Activated T-cell treated with anti-CD3 and anti-CD28 coated beads, Interleukin-2, amount 50 U/mL, for 72 hours (primary cell): ENCODE results near the gene PTGFRN. TPM values are rescaled to one million over a fixed set of nuclear protein-coding genes. Genes with fewer than 3 reads are reported as not detected.
A peak's percentile ranks its signal among the peaks of the same experiment; 100 is the strongest.

Experiments
- ATAC-seq, 2 donors: fragments of 150-1000 bp; cut with Tn5 transposase; replicated peaks in 1 of 2; 2 replicates each; pipeline ENCODE4 v1.10.0; 2021; ENCODE audit warnings: moderate library complexity in 2 of 2, mild to moderate bottlenecking in 1 of 2
- DNase-seq, 2 donors: peaks; one replicate each; pipeline ENCODE4 v3.0.0; 2021 to 2022; ENCODE audit warnings: mixed read lengths in 1 of 2
- H3K27ac Mint-ChIP-seq: one replicate; pipeline ENCODE4 v1.8.0; 2022; ENCODE audit warnings: mild to moderate bottlenecking, moderate library complexity, mixed read lengths
- H3K27me3 Mint-ChIP-seq: one replicate; pipeline ENCODE4 v1.8.0; 2022; ENCODE audit warnings: low read depth, mixed read lengths
- H3K36me3 Mint-ChIP-seq, 2 donors: one replicate each; pipeline ENCODE4 v1.8.0; 2022; ENCODE audit warnings: mixed read lengths in 2 of 2, mild to moderate bottlenecking in 1 of 2; ENCODE audit not compliant: insufficient read depth in 2 of 2
- H3K4me1 Mint-ChIP-seq: one replicate; pipeline ENCODE4 v1.8.0; 2022; ENCODE audit warnings: low read depth, mixed read lengths
- H3K4me3 Mint-ChIP-seq, 2 donors: one replicate each; pipeline ENCODE4 v1.8.0; 2022; ENCODE audit warnings: mild to moderate bottlenecking in 2 of 2, mixed read lengths in 2 of 2, moderate library complexity in 2 of 2
- H3K9me3 Mint-ChIP-seq, 2 donors: one replicate each; pipeline ENCODE4 v1.8.0; 2022; ENCODE audit warnings: mixed read lengths in 2 of 2
- total RNA-seq, 2 donors: library from RNA; stranded (reverse); gene quantifications; one replicate each; pipeline ENCODE4 v1.2.3, GENCODE V29; 2022

PTGFRN gene
- total RNA-seq, 2 donors from 2014 or later, result 14.0 to 14.8 TPM

DNA sequence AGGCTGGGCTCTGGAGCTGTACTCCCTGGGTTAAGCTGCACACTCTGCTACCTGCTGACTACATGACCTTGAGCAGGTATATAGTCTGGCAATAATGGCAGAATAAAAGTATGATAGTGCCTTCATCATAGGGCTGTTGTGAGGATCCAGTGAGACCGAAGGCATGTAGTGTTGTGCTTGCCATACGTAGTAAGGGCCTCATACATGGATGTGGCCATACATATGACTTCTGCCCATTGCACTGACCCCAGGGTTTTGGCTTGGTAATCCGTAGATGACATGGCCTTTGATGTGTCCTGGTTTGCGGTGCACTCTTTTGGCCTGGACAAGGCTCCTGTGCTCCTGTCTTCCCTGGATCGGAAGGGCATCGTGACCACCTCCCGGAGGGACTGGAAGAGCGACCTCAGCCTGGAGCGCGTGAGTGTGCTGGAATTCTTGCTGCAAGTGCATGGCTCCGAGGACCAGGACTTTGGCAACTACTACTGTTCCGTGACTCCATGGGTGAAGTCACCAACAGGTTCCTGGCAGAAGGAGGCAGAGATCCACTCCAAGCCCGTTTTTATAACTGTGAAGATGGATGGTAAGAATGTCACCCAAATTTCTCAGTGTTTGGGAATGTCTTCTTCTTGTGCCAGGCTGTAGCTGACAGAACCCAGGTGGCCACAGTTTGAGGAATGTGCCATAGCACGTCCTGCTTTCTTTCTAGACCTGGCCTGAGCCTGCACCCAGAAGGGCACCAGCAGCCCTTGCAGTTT is 74.9 kb downstream of the PTGFRN start:
- ATAC-seq (no peak), DNase-seq (no peak)
- H3K36me3 Mint-ChIP-seq, result peaks cover 0 to 3% of the 10 kb centered on the region in 2 donors
- peaks cover 42% of the 10 kb centered on the region for H3K4me1 Mint-ChIP-seq
- no peaks in the 10 kb centered on the region for H3K9me3 Mint-ChIP-seq
- H3K27me3 Mint-ChIP-seq, result no peaks in the 10 kb centered on the region
- H3K4me3 Mint-ChIP-seq, result no peak overlapping the region
- H3K27ac Mint-ChIP-seq, result no peak overlapping the region

DNA sequence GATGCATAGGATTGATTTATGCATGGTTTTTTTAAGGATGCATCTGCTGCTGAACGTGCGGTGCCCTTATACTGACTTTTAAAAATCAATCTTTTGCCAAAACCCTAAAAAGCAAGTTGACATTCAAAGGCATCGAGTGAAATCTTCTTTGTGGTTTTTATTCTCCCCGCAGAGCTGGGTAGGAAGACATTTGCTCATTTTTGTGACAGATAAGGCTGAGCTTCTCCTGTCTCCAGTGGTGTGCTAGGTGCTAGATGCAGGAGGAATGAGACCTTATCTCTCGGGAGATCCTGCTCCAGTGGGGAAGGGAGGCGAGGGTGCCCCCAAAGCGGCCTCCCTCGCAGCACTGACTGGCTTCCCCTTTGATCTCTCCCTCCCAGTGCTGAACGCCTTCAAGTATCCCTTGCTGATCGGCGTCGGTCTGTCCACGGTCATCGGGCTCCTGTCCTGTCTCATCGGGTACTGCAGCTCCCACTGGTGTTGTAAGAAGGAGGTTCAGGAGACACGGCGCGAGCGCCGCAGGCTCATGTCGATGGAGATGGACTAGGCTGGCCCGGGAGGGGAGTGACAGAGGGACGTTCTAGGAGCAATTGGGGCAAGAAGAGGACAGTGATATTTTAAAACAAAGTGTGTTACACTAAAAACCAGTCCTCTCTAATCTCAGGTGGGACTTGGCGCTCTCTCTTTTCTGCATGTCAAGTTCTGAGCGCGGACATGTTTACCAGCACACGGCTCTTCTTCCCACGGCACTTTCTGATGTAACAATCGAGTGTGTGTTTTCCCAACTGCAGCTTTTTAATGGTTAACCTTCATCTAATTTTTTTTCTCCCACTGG is 76.9 kb downstream of the PTGFRN start:
- peak overlapping the region; percentile 62 for H3K27ac Mint-ChIP-seq
- no peaks in the 10 kb centered on the region for H3K27me3 Mint-ChIP-seq
- no peaks in the 10 kb centered on the region for H3K9me3 Mint-ChIP-seq
- peaks cover 0 to 4% of the 10 kb centered on the region in 2 donors for H3K36me3 Mint-ChIP-seq
- ATAC-seq, result peak; percentile 46 to 62
- H3K4me1 Mint-ChIP-seq, result peaks cover 55% of the 10 kb centered on the region
- H3K4me3 Mint-ChIP-seq, result peak overlapping the region; percentile 79 to 91
- DNase-seq, result peak; percentile 32 to 52

DNA sequence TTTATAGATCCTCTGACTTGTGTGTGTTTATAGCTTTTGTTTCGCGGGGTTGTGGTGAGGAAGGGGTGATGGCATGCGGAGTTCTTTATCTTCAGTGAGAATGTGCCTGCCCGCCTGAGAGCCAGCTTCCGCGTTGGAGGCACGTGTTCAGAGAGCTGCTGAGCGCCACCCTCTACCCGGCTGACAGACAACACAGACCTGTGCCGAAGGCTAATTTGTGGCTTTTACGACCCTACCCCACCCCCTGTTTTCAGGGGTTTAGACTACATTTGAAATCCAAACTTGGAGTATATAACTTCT is 77.5 kb downstream of the PTGFRN start:
- Mint-ChIP-seq H3K4me1 (peaks cover 60% of the 10 kb centered on the region), H3K27ac (peak overlapping the region; percentile 62), H3K27me3 (no peaks in the 10 kb centered on the region), H3K36me3 (peaks cover 0 to 5% of the 10 kb centered on the region in 2 donors), H3K4me3 (peak overlapping the region; percentile 79 to 91), H3K9me3 (no peaks in the 10 kb centered on the region)
- ATAC-seq, result peak; percentile 76 to 83
- DNase-seq, result peak; percentile 68 to 69

DNA sequence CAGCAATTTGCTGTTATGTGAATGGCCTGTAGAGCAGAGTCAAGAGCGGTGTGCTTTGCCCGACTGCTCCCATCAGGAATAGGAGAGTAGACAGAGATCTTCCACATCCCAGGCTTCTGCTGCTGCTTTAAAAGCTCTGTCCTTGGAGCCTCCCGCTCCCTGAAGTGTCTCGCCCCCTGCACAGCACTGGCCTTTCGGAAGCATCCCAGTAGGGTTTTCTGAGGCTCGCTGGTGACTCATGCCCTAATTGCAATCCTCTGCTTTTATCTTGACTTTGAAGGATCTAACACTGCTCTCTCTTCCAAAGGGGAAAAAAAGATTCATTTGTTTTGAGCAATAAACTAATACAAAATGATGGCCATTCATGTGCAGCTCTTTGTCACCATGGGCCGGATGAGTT is 78.5 kb downstream of the PTGFRN start:
- peaks cover 0 to 2% of the 10 kb centered on the region in 2 donors for H3K9me3 Mint-ChIP-seq
- H3K4me3 Mint-ChIP-seq, result no peak overlapping the region
- H3K27ac Mint-ChIP-seq, result no peak overlapping the region
- H3K36me3 Mint-ChIP-seq, result peaks cover 0 to 6% of the 10 kb centered on the region in 2 donors
- DNase-seq (no peak), ATAC-seq (no peak)
- no peaks in the 10 kb centered on the region for H3K27me3 Mint-ChIP-seq
- peaks cover 62% of the 10 kb centered on the region for H3K4me1 Mint-ChIP-seq

DNA sequence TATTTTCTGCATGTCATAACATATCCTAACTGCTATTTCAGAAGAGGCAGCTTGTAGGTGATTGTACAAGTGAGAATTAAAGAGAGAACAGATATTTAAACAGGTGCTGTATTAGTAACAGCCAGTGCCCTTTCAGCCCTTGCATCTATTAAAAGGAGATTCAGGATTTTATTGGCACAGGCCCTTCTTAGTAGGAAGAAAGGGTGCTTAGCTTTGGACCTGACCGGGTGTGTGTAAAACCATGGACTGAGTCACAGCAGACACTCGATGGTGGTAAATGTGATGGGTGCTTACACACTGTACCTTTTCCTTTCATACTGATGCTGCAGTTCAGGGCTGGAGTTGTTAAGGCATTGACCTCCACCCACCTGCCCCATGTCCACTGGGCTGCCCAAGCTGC is 79.2 kb downstream of the PTGFRN start:
- H3K27ac Mint-ChIP-seq, result no peak overlapping the region
- H3K4me3 Mint-ChIP-seq, result no peak overlapping the region
- H3K9me3 Mint-ChIP-seq, result peaks cover 0 to 2% of the 10 kb centered on the region in 2 donors
- H3K4me1 Mint-ChIP-seq, result peaks cover 62% of the 10 kb centered on the region
- no peaks in the 10 kb centered on the region for H3K27me3 Mint-ChIP-seq
- H3K36me3 Mint-ChIP-seq, result peaks cover 0 to 6% of the 10 kb centered on the region in 2 donors
- DNase-seq, result no peak
- no peak for ATAC-seq

DNA sequence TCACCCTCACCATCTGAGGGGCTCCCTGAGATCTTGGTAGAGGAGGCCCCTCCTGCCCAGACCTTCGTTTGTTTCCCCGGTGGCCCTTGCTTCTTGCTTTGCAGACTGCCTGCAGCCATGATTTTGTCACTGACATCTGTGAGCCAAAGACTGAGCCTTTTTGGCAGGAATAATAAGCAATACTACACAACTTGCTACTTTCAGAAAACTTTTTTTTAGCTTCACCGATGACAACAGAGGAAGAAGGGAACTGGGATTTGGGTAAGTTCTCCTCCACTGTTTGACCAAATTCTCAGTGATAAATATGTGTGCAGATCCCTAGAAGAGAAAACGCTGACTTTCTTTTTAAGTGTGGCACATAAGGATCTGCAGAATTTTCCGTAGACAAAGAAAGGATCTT is 80.1 kb downstream of the PTGFRN start:
- Mint-ChIP-seq H3K4me1 (peaks cover 57% of the 10 kb centered on the region), H3K4me3 (no peak overlapping the region), H3K36me3 (peaks cover 0 to 3% of the 10 kb centered on the region in 2 donors), H3K9me3 (peaks cover 0 to 2% of the 10 kb centered on the region in 2 donors), H3K27ac (no peak overlapping the region), H3K27me3 (no peaks in the 10 kb centered on the region)
- DNase-seq (no peak), ATAC-seq (no peak)

DNA sequence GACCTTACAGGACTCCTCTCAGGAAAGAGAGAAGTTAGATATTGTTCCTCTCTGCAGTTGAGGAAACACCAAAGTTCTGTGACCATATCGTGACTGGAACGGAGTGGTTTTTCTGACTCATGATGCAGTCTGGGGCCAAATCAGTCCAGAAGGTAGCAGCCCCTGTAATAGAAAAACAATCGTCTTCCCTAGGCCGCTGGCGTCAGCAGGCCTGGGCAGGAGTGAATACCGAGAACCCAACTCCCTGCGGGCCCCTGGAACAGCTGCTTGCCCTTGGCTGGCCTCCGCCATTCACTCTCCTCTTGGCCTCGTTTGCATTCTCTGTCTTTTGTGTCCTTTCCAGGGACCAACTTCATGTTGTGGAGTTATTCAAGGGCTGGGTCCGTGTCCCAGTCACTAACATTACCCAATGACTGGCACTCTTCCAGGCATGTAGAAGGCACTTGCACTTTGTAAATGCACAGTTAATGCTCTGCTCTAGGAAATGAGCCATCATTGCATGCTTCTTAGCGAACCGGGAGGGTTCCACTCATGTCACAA is 81.0 kb downstream of the PTGFRN start:
- Mint-ChIP-seq H3K4me1 (peaks cover 57% of the 10 kb centered on the region), H3K9me3 (peaks cover 0 to 2% of the 10 kb centered on the region in 2 donors), H3K27ac (no peak overlapping the region), H3K36me3 (peaks cover 0 to 3% of the 10 kb centered on the region in 2 donors), H3K4me3 (no peak overlapping the region), H3K27me3 (no peaks in the 10 kb centered on the region)
- DNase-seq, result no peak
- no peak for ATAC-seq

DNA sequence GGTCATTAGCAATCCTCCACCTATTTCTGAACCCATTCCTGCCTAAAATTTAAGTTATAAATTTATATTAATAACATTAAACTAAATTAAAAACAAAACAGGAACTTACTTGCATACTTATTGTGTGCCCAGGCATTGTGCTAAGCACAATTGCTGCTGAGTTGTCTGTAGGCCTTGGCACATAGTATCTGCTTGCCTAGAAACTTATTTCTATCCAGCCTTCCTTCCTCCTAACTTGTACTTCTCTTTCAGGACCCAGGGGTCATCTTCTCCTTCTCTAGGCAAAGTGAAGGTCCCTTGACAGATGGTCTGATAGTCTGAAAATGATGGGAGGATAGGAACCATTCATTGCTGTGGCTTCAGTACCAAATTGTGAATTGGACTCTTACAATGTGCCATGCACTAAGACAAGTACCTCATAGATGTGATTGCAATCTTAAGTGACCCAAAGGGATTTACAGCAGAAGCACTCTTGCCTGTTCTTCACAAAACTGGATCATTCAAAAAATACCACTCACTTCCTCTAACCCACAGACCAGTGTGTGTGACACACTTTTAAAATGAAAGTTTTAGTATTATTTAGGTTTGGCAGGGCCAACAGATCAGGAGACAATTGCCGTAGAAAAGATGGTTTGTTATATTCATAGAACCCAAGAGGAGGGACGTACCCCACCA is 81.6 kb downstream of the PTGFRN start:
- H3K27me3 Mint-ChIP-seq, result no peaks in the 10 kb centered on the region
- H3K27ac Mint-ChIP-seq, result no peak overlapping the region
- H3K4me1 Mint-ChIP-seq, result peaks cover 51% of the 10 kb centered on the region
- peaks cover 0 to 2% of the 10 kb centered on the region in 2 donors for H3K9me3 Mint-ChIP-seq
- no peak for DNase-seq
- H3K4me3 Mint-ChIP-seq, result peak overlapping the region; percentile 3 to 68
- ATAC-seq, result peak; percentile 20 to 36
- H3K36me3 Mint-ChIP-seq, result peaks cover 0 to 3% of the 10 kb centered on the region in 2 donors

DNA sequence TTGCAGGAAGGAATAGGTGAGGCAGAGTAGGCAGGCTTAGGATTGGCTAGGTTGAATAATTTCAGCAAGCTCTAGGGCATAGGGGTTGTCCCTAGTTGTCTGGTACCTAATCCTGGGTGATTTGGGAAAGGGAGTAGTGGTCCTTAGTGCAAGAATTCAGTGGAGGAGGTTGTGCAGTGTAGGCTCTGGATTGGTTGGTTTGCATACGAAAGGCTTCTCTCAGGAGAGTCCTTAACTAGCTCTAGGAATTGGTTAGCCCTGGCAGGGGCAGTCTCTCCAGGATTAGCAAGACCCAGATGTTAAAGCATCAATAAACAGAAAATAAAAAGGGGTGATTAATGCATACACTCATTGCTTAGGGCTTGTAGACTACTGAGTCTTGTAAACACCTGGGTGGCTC is 82.2 kb downstream of the PTGFRN start:
- H3K27me3 Mint-ChIP-seq, result no peaks in the 10 kb centered on the region
- ATAC-seq, result peak in 1 of 2 donors; percentile 5
- H3K27ac Mint-ChIP-seq, result no peak overlapping the region
- peaks cover 45% of the 10 kb centered on the region for H3K4me1 Mint-ChIP-seq
- H3K4me3 Mint-ChIP-seq, result peak overlapping the region; percentile 3 to 68
- H3K9me3 Mint-ChIP-seq, result peaks cover 0 to 2% of the 10 kb centered on the region in 2 donors
- peaks cover 0 to 3% of the 10 kb centered on the region in 2 donors for H3K36me3 Mint-ChIP-seq
- no peak for DNase-seq

DNA sequence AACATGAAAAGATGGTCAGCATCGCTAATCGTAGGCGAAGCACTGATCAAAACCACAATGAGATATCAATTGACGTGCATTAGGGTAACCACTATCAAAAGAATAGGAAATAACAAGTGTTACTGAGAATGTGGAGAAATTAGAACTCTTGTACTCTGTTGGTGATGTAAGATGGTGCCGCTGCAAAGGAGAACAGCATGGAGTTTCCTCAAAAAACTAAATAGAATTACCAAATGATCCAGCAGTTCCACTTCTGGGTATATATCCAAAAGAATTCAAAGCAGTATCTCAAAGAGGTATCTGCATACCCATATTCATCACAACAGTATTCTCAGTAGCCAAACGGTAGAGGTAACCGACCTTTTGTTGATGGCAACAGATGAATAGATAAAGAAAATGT is 83.6 kb downstream of the PTGFRN start:
- H3K27me3 Mint-ChIP-seq, result no peaks in the 10 kb centered on the region
- H3K4me3 Mint-ChIP-seq, result no peak overlapping the region
- H3K9me3 Mint-ChIP-seq, result peaks cover 0 to 2% of the 10 kb centered on the region in 2 donors
- no peak overlapping the region for H3K27ac Mint-ChIP-seq
- H3K36me3 Mint-ChIP-seq, result peaks cover 0 to 3% of the 10 kb centered on the region in 2 donors
- DNase-seq, result no peak
- no peak for ATAC-seq
- H3K4me1 Mint-ChIP-seq, result peaks cover 31% of the 10 kb centered on the region

DNA sequence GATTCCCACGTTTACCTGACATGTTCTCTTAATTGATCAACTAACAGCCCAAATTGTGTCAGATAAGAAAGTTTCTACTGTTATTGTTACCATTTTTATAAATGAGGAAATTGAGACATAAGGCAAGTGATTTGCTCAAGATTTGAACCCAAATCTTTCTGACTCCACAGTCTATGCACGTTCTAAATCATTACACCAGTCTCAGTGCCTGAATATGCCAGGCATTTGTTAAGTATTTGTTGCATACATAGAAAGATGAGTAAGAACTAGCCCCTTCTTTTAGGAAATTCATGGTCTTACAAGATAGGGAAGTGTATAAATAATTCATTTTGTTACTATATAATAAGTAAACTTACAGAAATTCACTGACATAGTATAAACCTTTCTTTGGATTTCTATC is 84.7 kb downstream of the PTGFRN start:
- H3K27me3 Mint-ChIP-seq, result no peaks in the 10 kb centered on the region
- ATAC-seq (no peak), DNase-seq (no peak)
- no peak overlapping the region for H3K4me3 Mint-ChIP-seq
- peaks cover 0 to 2% of the 10 kb centered on the region in 2 donors for H3K9me3 Mint-ChIP-seq
- H3K27ac Mint-ChIP-seq, result no peak overlapping the region
- peaks cover 0 to 3% of the 10 kb centered on the region in 2 donors for H3K36me3 Mint-ChIP-seq
- H3K4me1 Mint-ChIP-seq, result peaks cover 24% of the 10 kb centered on the region

DNA sequence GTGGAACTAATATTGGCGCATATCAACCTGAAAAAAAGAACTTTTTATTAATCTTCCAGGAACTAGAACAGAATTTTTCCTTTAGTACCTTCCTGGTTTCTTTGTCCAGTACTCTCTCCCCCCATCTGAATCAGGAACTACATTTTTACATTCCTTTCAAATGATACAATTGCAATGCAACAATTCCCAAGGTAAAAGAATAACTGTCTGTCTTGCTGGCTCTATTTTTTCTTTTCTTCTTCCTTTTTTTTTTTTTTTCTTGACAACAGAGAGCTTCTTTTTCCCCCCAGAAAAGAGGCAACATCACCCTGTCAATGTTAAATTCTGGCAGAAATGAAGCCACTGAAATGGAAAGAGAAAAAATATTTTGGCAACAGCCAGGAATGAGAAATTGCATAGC is 87.3 kb downstream of the PTGFRN start:
- DNase-seq (no peak), ATAC-seq (no peak)
- Mint-ChIP-seq H3K4me1 (peaks cover 34% of the 10 kb centered on the region), H3K27me3 (no peaks in the 10 kb centered on the region), H3K9me3 (peaks cover under 1 to 2% of the 10 kb centered on the region in 2 donors), H3K36me3 (peaks cover 2 to 3% of the 10 kb centered on the region in 2 donors), H3K27ac (no peak overlapping the region), H3K4me3 (no peak overlapping the region)

DNA sequence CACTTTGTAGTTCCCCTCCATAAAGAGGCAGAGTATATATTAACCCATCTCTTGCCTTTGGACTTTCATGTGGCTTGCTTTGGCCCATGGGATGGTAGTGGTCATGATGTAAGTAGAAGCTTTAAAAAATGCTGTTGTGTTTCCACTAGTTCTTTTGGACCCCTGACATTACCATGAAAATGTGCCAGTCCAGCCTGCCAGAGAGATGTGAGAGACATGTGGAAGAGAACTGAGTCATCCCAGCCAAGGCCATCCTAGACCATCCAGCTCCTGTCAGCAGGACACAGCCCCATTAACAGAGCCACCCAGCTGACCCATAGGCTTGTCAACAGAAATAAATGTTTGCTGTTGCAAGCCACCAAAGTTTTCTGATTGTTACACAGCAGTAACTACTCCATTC is 87.9 kb downstream of the PTGFRN start:
- Mint-ChIP-seq H3K4me1 (peaks cover 35% of the 10 kb centered on the region), H3K4me3 (no peak overlapping the region)

More for the DNA sequence above, 87.9 kb downstream of the PTGFRN start:
- ATAC-seq (no peak), DNase-seq (no peak)
- H3K27me3 Mint-ChIP-seq, result no peaks in the 10 kb centered on the region
- H3K36me3 Mint-ChIP-seq, result peaks cover 4 to 6% of the 10 kb centered on the region in 2 donors
- no peak overlapping the region for H3K27ac Mint-ChIP-seq
- peaks cover 4 to 5% of the 10 kb centered on the region in 2 donors for H3K9me3 Mint-ChIP-seq
